GM18868 (cell line): Measurements from ENCODE around the gene KIF2A.
A peak's percentile ranks its signal among the peaks of the same experiment; 100 is the strongest.
"Not testable (repeated sequence)": the region's sequence is repeated elsewhere in the genome, so short reads cannot be mapped to it uniquely, and the experiment has no call there.

Experiments used
- ATAC-seq: cut with Tn5 transposase; IDR thresholded peaks from one replicate; pipeline ENCODE4 v1.9.1; 2021; ENCODE audit warnings: mild to moderate bottlenecking, moderate library complexity; ENCODE audit not compliant: unreplicated experiment

KIF2A gene

DNA sequence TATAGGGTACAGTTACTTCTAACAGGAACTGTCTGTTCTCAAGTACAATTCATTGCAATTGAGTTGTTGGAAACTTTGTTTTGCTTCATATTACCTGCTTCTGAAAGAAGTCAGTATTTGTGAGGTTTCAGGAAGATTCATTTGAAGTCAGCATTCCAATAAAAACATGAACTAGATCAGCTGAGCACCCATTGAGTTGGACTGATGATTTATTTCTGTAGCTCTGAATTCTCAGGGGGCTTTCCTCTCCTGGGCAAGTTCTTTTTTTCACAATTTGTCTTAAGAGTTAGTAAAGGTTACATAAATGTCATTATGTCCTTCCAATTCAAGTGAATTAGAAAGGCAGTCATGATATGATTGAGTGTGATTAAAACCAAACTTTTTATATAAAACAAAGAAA, 16.2 kb upstream of the KIF2A start:
- no peak for ATAC-seq

DNA sequence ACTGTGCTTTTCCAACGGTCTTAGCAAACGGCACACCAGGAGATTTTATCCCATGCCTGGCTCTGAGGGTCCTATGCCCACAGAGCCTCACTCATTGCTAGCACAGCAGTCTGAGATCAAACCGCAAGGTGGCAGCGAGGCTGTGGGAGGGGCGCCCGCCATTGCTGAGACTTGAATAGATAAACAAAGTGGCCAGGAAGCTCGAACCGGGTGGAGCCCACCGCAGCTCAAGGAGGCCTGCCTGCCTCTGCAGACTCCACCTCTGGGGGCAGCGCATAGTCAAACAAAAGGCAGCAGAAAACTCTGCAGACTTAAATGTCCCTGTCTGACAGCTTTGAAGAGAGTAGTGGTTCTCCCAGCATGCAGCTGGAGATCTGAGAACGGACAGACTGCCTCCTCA, 14.2 kb upstream of the KIF2A start:
- not testable (repeated sequence) for ATAC-seq

DNA sequence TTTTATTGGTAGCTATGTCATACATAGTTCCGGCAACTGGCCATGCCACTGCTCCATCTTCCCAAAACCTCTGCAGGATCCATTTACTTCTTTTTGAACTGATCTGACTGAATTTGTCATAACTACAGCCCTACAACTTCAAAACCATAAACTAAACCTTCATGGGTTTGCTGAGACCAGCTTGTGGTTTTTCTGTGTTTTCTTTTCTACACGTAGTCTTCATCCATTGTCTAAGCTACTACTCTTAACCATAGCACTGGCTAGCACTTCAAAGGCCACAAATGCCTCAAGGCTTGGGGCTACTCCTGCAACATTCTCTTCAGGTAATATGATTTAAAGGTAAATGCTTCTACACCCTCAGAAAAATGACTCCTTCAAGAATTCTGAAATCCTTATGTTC, 9.0 kb upstream of the KIF2A start:
- ATAC-seq: no peak

DNA sequence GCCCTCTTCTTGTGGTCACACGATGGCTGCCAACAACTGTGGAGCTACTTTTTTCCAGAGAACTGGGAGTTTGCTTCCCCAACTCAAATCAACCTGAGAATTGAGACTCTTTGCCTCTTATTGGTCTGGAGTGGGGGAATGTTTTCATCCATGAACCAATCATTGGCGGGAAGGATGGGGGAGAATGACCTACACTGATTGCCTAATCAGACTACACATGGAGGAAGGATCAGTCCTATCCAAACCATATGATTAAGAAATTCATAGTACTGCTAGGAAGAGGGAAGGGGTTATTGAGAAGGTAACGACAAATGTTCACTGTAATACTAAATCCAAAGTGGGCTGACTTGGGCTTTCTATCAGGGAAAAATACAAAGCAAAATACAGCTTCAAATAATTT, 7.9 kb upstream of the KIF2A start:
- no peak for ATAC-seq

DNA sequence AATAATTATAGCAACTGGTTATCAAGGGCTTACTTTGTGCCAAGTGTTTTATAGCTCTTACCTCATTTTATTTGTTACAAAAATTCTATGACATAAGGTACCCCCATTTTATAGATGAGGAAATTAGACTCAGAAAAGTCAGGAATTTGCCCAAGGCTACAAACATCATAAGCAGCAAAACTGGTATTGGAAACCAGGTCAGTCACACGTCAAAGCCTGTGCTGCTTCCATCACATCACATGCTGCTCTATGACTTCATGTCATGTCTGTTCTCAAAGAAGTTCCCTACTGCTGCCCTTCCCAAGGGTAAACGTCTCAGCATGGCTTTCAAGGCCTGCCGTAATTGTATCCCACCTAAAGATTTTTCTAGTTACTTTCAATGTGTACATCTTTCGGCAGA, 6.9 kb upstream of the KIF2A start:
- ATAC-seq: no peak

DNA sequence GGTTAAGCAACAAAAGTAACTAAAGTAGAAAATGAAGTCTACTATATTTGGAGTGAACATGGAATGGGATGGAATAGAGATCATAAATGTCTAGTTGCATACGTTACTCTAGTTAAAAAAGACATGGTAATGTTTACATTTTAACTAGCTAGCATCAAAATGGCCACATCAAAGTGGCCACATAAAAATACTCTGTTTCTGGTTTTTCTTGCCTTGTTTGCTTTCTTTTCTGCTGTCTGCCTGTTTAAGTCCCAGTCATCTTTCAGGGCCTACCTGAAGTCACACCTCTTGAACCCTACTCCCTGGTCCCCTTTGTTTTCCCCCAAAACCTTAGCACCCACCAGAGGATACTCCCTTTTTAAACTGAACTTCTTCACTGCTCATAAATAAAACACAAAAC, 6.4 kb upstream of the KIF2A start:
- ATAC-seq: no peak

DNA sequence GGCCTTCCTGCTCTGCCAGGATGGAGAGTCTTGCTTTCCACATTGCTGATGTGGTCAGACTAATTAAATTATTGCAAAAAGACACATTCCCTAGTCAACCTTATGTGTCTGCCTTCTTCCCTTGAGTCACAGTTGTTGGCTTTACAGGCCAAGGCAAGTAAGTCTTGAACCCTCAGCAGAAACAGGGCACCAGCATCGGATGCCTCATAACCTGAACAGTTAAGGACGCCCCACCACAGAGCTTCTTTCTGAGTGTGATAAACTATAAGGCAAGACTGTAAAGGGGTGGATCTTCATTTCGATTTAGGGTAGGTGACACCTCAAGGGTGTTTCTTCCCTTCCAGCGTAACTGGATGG, 670 bp upstream of the KIF2A start:
- ATAC-seq: no peak

DNA sequence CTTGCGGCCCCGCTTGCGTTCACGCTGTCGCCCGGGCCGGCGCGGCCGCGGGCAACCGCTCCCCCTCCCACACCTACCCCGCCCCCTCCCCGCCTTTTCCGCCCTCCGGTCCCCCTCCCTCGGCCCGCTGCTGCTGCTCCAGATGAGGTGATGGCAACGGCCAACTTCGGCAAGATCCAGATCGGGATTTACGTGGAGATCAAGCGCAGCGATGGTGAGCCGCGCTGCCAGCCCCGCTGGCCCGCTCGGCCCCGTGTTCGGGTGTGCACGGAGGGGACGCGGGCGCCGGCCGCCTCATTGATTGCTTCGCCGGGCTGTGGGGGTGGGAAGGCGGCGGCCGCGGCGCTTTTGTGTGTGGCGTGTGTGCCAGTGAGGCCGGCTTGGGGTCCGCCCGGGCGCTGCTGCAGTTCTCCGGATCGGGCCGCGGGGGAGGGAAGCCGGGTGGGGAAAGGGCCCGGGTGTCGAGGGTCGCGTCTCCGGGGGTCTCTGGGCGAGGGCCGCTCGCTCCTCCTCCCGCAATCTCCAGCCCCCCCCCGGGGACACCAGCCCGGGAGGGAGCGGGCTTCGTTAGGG, 403 bp downstream of the KIF2A start:
- ATAC-seq: peak; percentile 38

DNA sequence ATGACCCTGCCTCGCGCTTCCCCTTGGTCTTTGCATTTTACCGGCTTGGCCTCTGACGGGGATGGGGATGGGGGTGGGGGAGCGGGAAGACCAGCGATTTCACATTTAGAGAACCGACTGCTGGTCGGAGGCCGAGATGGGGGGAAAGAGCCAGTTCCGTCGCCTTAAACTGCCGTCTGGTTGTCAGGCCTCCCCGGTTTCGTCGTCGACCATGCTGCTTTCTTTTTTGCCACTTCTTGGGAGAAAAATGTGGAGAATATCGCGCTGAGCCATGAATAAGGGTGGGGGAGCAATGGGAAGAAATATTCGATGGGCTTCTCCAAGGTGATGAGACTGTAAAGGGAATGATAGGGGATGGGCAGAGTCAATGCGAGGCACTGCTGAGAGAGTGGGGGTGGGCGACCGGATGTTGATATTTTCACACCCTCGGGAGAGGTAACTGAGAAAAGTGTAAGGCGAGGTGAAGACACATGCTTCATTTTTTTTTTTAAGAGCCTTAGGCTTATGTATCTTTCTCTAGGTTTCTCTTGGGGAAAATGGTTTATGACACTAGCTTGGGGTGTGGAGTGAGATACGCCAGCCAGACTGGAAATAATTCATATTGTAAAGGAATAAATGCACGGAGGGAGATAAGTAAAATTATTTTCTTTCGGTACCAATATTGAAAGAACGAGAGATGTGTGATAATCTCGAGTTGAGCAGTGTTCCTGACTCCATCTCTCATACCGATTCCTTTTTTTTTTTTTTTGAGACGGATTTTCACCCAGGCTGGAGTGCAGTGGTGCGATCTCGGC, 1.1 kb downstream of the KIF2A start:
- ATAC-seq: peak; percentile 26

DNA sequence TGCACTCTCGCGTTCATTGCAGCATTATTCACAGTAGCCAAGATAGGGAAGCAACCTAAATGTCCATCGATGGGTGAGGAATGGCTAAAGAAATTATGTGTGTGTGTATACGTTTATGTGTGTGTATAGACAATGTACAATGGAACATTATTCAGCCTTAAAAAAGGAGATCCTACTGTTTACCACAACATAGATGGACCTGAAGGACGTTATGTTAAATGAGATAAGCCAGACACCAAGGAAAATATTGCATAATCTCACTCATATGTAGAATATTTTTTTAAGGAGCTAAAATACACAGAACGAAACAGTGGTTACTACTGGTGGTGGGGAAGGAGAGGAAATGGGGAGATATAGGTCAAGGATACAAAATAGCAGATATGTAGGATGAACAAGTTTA, 2.4 kb downstream of the KIF2A start:
- no peak for ATAC-seq

DNA sequence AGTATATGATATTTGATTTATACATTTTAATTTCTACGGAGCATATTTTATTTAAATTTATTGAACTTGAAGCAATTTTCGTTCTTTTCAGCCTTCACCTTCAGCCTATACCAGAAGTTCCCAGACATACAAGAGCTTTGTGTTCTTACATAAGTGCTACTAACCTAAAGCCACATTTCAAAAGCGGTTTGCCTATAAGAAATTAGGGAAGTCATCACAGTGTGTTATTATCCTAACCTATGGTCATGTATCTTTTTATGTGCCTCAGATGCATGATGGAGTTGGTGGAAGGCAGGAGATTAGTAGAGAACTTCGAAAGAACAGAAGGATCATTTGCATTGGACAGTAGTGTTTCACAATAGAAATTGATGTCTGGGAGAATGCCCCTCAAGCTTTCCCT, 3.1 kb downstream of the KIF2A start:
- no peak for ATAC-seq

DNA sequence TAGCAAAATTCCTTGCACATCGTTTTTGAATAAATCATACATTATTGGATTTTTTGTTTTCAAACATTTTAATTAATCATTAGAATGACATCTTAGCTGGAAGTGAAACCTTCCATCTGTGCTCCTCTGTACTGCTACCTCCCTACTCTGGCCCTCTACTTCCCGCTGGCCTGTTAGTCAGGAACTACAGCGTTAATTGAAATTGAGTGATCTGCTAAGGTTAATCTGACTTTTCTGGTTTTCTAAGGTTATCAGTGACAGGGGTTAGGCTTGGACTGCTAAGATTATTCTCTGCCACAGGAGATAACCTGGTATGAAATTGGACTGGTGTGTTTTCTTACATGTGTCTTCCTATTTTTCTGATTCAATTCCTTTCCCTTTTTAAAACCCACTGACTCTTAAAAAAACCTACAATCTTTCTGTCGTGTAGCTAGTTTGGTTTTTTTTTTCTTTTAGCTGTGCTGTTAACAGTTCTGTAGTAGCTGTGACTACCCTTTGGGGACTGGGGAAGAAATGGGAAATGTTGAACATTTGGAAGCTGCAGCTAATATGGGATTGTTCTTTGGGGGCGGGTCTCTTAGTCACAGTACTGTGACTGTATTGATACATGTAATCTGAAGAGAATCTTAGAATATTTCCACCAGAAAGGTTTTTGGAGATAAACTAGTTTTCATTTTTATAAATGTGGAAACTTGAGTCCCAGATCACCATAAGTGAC, 4.6 kb downstream of the KIF2A start:
- no peak for ATAC-seq

DNA sequence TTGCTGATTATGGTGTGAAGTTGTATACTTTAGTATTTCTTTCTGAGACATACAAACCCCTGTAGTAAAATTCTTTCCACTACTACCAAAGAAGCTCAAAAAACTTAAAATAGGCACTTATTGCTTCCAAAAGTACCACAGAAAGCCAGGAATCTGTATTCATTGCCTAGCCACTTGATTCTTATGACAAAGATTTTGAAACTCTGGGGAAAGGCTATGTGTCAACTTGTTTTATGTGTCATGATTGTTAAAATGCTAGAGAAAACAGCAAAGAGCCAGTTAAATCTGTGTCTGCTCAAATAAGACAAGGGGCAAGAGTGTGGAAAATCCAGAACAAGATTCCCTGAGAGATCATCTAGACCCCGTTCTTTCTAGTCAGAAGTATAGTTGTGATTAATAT, 6.0 kb downstream of the KIF2A start:
- ATAC-seq: no peak

DNA sequence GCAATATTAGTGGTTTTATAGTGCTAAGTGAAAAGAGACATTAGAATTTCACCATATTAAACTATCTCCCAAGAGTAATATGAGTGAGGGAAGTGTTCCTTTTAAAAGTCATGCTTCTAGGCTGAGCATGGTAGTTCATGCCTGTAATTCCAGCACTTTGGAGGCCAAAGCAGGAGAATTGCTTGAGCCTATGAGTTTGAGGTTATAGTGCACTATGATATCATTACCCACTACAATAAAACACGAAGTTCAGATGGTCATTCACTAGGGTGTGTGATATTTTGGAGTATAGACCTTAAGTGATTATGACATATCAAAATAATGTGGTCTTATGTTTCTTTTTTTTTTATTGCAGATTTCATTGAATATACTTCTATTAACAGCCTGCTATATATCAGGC, 6.7 kb downstream of the KIF2A start:
- no peak for ATAC-seq

DNA sequence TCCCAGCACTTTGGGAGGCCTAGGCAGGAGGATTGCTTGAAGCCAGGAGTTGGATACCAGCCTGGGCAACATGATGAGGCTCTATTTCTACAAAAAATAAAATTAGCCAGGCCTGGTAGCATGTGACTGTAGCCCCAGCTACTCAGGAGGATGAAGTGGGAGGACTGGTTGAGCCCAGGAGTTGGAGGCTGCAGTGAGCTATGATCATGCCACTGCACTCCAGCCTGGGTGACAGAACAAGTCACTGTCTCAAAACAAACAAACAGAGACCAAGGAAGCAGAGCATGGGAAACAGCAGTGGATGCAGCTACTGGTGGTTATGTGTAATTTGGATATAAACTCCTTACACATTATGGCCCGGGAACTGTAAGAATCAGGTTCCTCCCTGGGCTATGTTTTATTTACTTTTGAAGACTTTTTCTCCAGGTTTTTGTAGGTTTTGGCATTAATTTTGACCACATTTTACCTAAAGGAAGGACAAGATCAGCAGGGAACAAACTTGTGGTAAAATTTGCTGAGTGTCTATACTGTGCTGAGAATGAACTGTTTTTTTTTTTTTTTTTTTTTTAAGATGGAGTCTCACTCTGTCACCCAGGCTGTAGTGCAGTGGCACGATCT, 8.3 kb downstream of the KIF2A start:
- no peak for ATAC-seq

DNA sequence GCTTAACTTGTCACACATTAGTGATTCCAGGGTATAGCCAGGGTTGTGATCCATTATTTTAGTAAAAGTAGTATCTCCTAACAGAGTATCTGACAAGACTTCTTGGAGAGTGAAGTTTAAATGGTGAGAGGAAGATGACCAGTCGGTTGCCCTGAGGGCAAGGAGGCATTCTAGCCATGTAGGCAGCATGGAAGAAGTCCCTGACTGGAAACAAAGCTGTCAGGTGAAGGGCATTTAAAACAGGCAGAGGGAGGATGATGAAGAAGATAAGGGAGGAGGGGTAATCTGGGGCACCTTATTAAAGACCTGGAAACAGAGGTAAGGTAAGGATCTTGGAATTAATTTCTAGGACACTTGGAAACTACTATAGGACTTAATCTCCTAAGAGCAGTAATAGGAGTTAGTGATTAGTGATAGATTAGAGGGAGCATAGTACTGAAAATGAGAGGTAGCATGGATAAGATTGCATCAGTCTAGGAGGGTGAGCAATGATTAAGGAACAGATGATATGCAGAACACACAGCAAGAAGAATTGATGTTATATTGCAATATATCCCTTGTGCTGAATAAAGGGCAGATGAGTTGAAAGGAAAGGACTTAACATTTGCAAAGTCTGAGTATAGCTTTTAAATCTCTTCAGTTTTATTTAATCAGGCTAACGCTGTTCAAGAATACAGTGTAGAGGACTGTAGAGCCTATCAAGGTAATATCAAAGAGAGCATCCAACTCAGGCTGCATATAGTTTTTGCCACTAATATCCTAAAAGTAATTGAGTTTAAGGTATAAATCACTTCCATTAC, 9.6 kb downstream of the KIF2A start:
- ATAC-seq: no peak

DNA sequence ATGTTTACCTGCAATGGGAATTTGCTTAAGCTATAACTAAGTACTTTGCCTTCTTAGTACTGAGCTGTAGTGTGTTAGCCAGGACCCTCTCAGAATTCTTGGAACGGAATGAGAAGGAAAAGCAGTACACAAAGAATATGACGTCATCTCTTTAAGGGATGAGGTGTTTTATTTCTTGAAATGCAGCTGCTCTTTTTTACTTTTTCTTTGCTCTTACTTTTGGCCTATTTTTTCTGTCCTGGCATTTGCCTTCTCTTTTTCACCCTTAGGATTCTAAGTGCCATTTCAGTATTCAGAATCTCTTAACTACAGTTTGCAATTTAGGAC, 10.1 kb downstream of the KIF2A start:
- ATAC-seq: no peak

DNA sequence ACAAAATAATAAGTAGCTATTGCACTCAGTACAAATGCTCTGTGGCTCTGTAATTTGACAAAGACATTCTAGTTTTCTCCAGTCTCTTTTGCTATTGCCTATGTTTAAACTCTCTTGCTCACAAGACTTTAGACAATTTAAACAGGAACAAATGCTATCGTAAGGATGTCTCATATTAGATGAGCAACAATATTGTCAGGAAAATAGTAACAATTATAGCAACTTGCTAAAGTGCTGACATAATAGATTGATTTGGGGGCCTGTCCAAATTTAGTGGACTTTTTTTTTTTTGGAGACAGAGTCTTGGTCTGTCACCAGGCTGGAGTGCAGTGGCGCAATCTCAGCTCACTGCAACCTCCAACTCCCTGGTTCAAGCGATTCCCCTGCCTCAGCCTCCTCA, 11.8 kb downstream of the KIF2A start:
- no peak for ATAC-seq

DNA sequence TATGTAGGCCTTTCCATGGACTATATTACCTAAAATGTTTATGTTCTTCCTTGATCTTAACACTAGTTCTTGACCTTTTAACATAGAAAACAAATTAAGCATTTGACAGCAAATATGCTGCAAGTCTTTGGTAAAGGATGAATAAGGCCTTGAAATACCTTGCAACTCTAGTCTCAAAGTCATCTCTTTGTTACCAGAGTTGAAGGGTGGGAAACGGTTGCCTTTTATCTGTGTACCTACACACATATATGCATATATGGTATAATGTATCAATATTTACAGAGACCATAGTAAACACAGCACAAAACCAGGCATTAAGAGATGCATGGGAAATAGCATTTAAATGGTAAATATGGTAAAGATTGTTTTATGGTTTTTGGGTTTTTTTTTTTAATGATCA, 16.5 kb downstream of the KIF2A start:
- ATAC-seq: no peak

DNA sequence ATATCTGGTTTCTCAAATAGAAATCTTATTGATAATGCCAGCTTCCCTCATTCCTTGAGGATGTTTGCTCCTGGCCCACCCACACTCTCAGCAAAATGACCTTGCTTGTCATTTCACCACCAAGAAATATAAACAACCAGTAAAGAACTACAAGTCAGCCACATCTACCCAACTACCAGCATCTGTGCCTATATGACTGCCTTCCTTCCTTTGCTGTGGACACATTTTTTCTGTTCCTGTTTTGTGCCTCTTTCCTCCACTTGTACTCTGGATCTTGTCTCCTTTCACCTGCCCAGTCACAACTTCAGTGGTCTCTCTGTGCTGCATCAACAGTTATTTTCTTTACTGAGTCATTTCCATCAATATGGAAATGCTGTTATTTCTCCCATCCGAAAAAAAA, 20.3 kb downstream of the KIF2A start:
- ATAC-seq: peak; percentile 75

DNA sequence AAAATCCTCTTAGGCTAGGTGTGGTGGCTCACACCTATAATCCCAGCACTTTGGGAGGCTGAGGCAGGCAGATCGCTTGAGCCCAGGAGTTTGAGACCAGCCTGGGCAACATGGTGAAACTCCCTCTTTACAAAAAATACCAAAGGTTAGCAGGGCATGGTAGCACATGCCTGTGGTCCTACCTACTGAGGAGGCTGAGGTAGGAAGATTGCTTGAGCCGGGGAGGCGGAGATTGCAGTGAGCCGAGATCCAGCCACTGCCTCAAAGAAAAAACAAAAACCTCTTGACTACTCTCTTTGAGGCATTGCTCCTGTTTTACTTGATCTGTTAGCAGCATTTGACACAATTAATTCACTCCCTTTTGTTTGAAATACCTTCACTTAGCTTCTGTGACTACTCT, 20.7 kb downstream of the KIF2A start:
- ATAC-seq: no peak
